ENCODE measurements around the gene THADA. TPM values are rescaled to one million over a fixed set of nuclear protein-coding genes. Genes with fewer than 3 reads are reported as not detected.

THADA gene
- polyA plus RNA-seq, 1 donor (not counting 4 experiments of a cell fraction or from before 2014, with no cell fraction given): 22.6 TPM

DNA sequence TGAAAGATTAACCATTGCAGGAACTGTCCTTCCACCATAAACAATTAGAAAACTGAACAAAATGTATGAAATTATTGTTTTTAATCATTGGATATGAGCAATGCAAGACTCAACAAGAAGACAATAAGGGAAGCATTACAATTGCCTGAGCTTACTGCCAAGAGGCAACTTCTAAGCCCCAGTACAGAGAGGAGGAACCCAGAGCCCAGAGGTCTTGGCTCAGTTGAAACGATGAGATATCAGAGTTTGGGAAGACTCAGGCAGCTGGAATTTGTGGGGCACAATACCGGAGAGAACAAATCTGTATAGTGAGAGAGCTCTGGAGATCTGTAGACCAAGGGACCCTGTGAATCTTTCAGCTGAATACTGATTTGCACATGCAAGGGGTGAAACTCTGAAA lies 288.8 kb downstream of the THADA start:
- Histone ChIP-seq H3K4me3 (ENCODE audit: control insufficient read depth in 2 of 3, extremely low read depth in 1 of 3, insufficient read depth in 2 of 3, low read depth in 1 of 3, low read length in 3 of 3) (no peak overlapping the region), H3K4me1 (ENCODE audit: control insufficient read depth, extremely low read depth, insufficient read depth, low read length) (peaks cover 16% of the 10 kb centered on the region), H3K36me3 (ENCODE audit: control insufficient read depth in 2 of 2, extremely low read depth in 1 of 2, insufficient read depth in 2 of 2, low read length in 2 of 2) (no peaks in the 10 kb centered on the region), H2AFZ (ENCODE audit: control insufficient read depth, low read length) (no peak overlapping the region), H3K27ac (ENCODE audit: control insufficient read depth, insufficient read depth, low read length) (no peak overlapping the region), H3K9ac (ENCODE audit: control insufficient read depth, extremely low read depth, insufficient read depth, low read length) (no peak overlapping the region), H3K27me3 (ENCODE audit: control insufficient read depth, extremely low read depth, insufficient read depth, low read length) (no peaks in the 10 kb centered on the region), H3K9me3 (ENCODE audit: control insufficient read depth, low read depth, low read length) (no peaks in the 10 kb centered on the region), H3K79me2 (ENCODE audit: control insufficient read depth, insufficient read depth, low read length) (no peaks in the 10 kb centered on the region), H4K20me1 (ENCODE audit: control insufficient read depth, extremely low read depth, insufficient read depth, low read length) (no peaks in the 10 kb centered on the region), H3K4me2 (ENCODE audit: control insufficient read depth, extremely low read depth, insufficient read depth, low read depth, low read length) (no peak overlapping the region), H3K9me1 (ENCODE audit: control insufficient read depth, extremely low read depth, insufficient read depth, low read length) (no peaks in the 10 kb centered on the region)
- dilution Hi-C loops (cut with MboI; ENCODE audit: extremely low pct_ligation_motif_present, low sequenced_read_pairs): no loop called here
- no peak for DNase-seq (ENCODE audit: low read depth, low spot score)
- TF ChIP-seq, protein P1, sequence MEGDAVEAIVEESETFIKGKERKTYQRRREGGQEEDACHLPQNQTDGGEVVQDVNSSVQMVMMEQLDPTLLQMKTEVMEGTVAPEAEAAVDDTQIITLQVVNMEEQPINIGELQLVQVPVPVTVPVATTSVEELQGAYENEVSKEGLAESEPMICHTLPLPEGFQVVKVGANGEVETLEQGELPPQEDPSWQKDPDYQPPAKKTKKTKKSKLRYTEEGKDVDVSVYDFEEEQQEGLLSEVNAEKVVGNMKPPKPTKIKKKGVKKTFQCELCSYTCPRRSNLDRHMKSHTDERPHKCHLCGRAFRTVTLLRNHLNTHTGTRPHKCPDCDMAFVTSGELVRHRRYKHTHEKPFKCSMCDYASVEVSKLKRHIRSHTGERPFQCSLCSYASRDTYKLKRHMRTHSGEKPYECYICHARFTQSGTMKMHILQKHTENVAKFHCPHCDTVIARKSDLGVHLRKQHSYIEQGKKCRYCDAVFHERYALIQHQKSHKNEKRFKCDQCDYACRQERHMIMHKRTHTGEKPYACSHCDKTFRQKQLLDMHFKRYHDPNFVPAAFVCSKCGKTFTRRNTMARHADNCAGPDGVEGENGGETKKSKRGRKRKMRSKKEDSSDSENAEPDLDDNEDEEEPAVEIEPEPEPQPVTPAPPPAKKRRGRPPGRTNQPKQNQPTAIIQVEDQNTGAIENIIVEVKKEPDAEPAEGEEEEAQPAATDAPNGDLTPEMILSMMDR (optimal IDR thresholded peaks at IDR 0.05 in 1 of 3, IDR thresholded peaks at IDR 0.05 in 1 of 3, conservative IDR thresholded peaks at IDR 0.05 in 1 of 3; ENCODE audit: extremely low read depth in 1 of 3, insufficient read depth in 2 of 3, low read length in 3 of 3): no peak
- no peak for TF ChIP-seq EZH2 (IDR thresholded peaks at IDR 0.05; ENCODE audit: low read length)
- FAIRE-seq: no peak

DNA sequence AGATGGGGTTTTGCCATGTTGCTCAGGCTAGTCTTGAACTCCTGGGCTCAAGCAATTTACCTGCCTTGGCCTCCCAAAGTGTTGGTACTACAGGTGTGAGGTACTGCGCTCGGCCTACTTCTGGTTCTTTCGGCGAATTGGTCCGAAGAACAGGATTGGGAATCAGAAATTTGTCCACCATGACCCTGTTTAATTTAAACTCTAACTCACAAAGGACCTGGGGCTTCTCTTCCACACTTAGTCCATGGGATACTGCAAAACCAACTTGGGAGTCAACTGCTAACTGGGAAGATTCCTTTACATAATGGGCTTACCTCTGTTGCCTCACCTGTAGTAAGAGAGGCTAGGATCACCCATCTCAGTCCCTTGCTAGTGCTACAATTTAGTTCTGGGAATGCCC lies 289.6 kb downstream of the THADA start:
- no peak overlapping the region for H3K9ac ChIP-seq (ENCODE audit: control insufficient read depth, extremely low read depth, insufficient read depth, low read length)
- FAIRE-seq (no peak), DNase-seq (ENCODE audit: low read depth, low spot score) (no peak)
- dilution Hi-C loops (cut with MboI; ENCODE audit: extremely low pct_ligation_motif_present, low sequenced_read_pairs): no loop called here
- no peak overlapping the region for H3K4me3 ChIP-seq (ENCODE audit: control insufficient read depth in 2 of 3, extremely low read depth in 1 of 3, insufficient read depth in 2 of 3, low read depth in 1 of 3, low read length in 3 of 3)
- no peaks in the 10 kb centered on the region for H3K27me3 ChIP-seq (ENCODE audit: control insufficient read depth, extremely low read depth, insufficient read depth, low read length)
- no peak overlapping the region for H2AFZ ChIP-seq (ENCODE audit: control insufficient read depth, low read length)
- H4K20me1 ChIP-seq (ENCODE audit: control insufficient read depth, extremely low read depth, insufficient read depth, low read length): no peaks in the 10 kb centered on the region
- no peaks in the 10 kb centered on the region for H3K79me2 ChIP-seq (ENCODE audit: control insufficient read depth, insufficient read depth, low read length)
- TF ChIP-seq EZH2 (IDR thresholded peaks at IDR 0.05; ENCODE audit: low read length): no peak
- TF ChIP-seq, protein P1 (optimal IDR thresholded peaks at IDR 0.05 in 1 of 3, IDR thresholded peaks at IDR 0.05 in 1 of 3, conservative IDR thresholded peaks at IDR 0.05 in 1 of 3; ENCODE audit: extremely low read depth in 1 of 3, insufficient read depth in 2 of 3, low read length in 3 of 3): no peak
- H3K36me3 ChIP-seq (ENCODE audit: control insufficient read depth in 2 of 2, extremely low read depth in 1 of 2, insufficient read depth in 2 of 2, low read length in 2 of 2): no peaks in the 10 kb centered on the region
- peaks cover 2% of the 10 kb centered on the region for H3K9me1 ChIP-seq (ENCODE audit: control insufficient read depth, extremely low read depth, insufficient read depth, low read length)
- no peak overlapping the region for H3K27ac ChIP-seq (ENCODE audit: control insufficient read depth, insufficient read depth, low read length)
- peaks cover 18% of the 10 kb centered on the region for H3K4me1 ChIP-seq (ENCODE audit: control insufficient read depth, extremely low read depth, insufficient read depth, low read length)
- no peak overlapping the region for H3K4me2 ChIP-seq (ENCODE audit: control insufficient read depth, extremely low read depth, insufficient read depth, low read depth, low read length)
- H3K9me3 ChIP-seq (ENCODE audit: control insufficient read depth, low read depth, low read length): no peaks in the 10 kb centered on the region

All from keratinocyte (primary cell).